ENCODE measurements around the gene BHLHE41. TPM values are rescaled to one million over a fixed set of nuclear protein-coding genes. Genes with fewer than 3 reads are reported as not detected.

The BHLHE41 gene
- total and polyA plus RNA-seq, 9 of the 15 experiments (the other 6 are each of a cell fraction or from before 2014, with no cell fraction given), result not detected

- peak; percentile 76 for TF ChIP-seq POLR2G (IDR thresholded peaks at IDR 0.05; ENCODE audit: low read depth, low read length)
- TF ChIP-seq ZNF124 (CRISPR knock-in tag; IDR thresholded peaks at IDR 0.05), result no peak
- no peak for TF ChIP-seq SNRNP70 (optimal IDR thresholded peaks at IDR 0.05; ENCODE audit: low read depth, low read length)
- TF ChIP-seq THRB (CRISPR knock-in tag; conservative IDR thresholded peaks at IDR 0.05), result no peak
- TF ChIP-seq ZNF316 (IDR thresholded peaks at IDR 0.05), result peak; percentile 92
- no peak for TF ChIP-seq FOS (IDR thresholded peaks at IDR 0.05; ENCODE audit: extremely low read depth, insufficient read length)
- no peak for TF ChIP-seq RERE (CRISPR knock-in tag; IDR thresholded peaks at IDR 0.05; ENCODE audit: borderline replicate concordance)
- no peak for TF ChIP-seq SIRT6 (IDR thresholded peaks at IDR 0.05; ENCODE audit: low read depth, low read length)
- TF ChIP-seq ZNF561 (CRISPR knock-in tag; conservative IDR thresholded peaks at IDR 0.05), result no peak
- TF ChIP-seq NFE2 (IDR thresholded peaks at IDR 0.05; ENCODE audit: low read depth), result peak; percentile 76
- no peak for TF ChIP-seq SMARCC2 (IDR thresholded peaks at IDR 0.05; ENCODE audit: low read depth)
- TF ChIP-seq CAMTA2 (CRISPR knock-in tag; conservative IDR thresholded peaks at IDR 0.05), result no peak
- no peak for TF ChIP-seq PHB2 (IDR thresholded peaks at IDR 0.05; ENCODE audit: low read depth)
- TF ChIP-seq ZBTB1 (CRISPR knock-in tag; IDR thresholded peaks at IDR 0.05; ENCODE audit: borderline replicate concordance, low read depth), result peak; percentile 29; the same call in 1 of the 2 replicates
- no peak for TF ChIP-seq COPS2 (conservative IDR thresholded peaks at IDR 0.05)
- no peak for TF ChIP-seq PBX2 (CRISPR knock-in tag; IDR thresholded peaks at IDR 0.05; ENCODE audit: low read depth)
- TF ChIP-seq PBX2 (tag; conservative IDR thresholded peaks at IDR 0.05; ENCODE audit: low read depth), result no peak
Measured at GRCh38 chr12:26113853-26114719, 10.8 kb downstream of the BHLHE41 start (continued).

Measured in K562 (cell line).